HL-60 (cell line): ENCODE data around the gene FLNC.

ENCODE experiments used
- DNase-seq, 2 experiments: peaks; one replicate each; pipeline ENCODE4 v3.0.0-alpha.2; 2010 to 2020; ENCODE audit warnings: low read depth in 1 of 2, low spot score in 1 of 2
- H3K27ac ChIP-seq: fragments of 250-450 bp; sonication (Bioruptor Pico); replicated peaks from 2 replicates; pipeline ENCODE4 v1.5.1; 2020; ENCODE audit warnings: mild to moderate bottlenecking, moderate library complexity
- H3K27me3 ChIP-seq: fragments of 250-450 bp; sonication (Bioruptor Pico); 2 replicates; pipeline ENCODE4 v1.5.1; 2021; ENCODE audit warnings: mild to moderate bottlenecking, moderate library complexity; ENCODE audit not compliant: insufficient read depth, poor library complexity, severe bottlenecking
- H3K4me3 ChIP-seq: replicated peaks from 2 replicates; pipeline ENCODE4 v1.5.1; 2011; ENCODE audit warnings: mild to moderate bottlenecking, control low read depth, low read length; ENCODE audit not compliant: insufficient read depth
- CTCF ChIP-seq: IDR thresholded peaks from one replicate; pipeline ENCODE4 v1.5.1; 2011; ENCODE audit warnings: low read length, control low read depth, inconsistent platforms; ENCODE audit not compliant: insufficient read depth
- REST ChIP-seq: IDR thresholded peaks from 2 replicates; pipeline ENCODE4 v1.6.1; 2012; ENCODE audit warnings: low read depth; ENCODE audit not compliant: insufficient replicate concordance

FLNC gene

GRCh38 chr7:128906766-128907559 lies 76.8 kb downstream of the FLNC start:
- Histone ChIP-seq H3K4me3 (no peak overlapping the region), H3K27me3 (peaks cover 4% of the 10 kb centered on the region), H3K27ac (no peak overlapping the region)
- TF ChIP-seq CTCF (no peak), REST (no peak)
- no peak for DNase-seq
